Testis (tissue), 2 donors: Measurements from ENCODE around the gene SERGEF.

Source experiments
- POLR2A ChIP-seq: fragments of 450-650 bp; IDR thresholded peaks from one replicate; pipeline ENCODE4 v1.6.1; 2017; ENCODE audit warnings: antibody characterized with exemption, mild to moderate bottlenecking, moderate library complexity
- TF ChIP-seq, protein P1 (sequence below), 3 experiments: fragments of 450-650 bp in 2 of 3; fragments of 200-600 bp in 1 of 3; sonication (generic) in 1 of 3; IDR thresholded peaks; one replicate each; pipeline ENCODE4 v1.5.1; 2016 to 2019; ENCODE audit warnings: antibody characterized with exemption in 3 of 3, mild to moderate bottlenecking in 2 of 3, moderate library complexity in 1 of 3

DNA sequence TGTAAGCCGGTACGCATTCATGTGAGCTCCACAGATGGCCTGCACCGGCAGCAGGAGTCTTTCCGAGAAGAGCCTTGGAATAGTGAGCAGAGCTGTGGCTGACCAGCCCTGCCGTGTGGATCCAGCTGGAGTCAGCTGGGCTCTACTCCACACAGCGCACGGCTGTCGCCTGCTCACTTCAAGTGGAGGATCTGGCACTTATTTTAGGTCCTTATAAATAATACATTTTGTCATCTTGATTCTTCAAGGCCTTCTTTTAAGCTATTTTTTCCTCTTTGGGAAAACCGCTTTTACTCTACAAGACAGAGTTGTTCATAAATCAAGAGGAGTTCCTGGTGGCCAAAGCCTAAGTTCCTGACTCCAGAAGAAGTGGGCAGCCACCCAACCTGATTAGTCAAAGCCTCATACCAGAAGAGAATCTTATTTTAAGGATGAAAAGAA is 184.5 kb downstream of the SERGEF start:
- TF ChIP-seq POLR2A, result no peak
- TF ChIP-seq, protein P1, sequence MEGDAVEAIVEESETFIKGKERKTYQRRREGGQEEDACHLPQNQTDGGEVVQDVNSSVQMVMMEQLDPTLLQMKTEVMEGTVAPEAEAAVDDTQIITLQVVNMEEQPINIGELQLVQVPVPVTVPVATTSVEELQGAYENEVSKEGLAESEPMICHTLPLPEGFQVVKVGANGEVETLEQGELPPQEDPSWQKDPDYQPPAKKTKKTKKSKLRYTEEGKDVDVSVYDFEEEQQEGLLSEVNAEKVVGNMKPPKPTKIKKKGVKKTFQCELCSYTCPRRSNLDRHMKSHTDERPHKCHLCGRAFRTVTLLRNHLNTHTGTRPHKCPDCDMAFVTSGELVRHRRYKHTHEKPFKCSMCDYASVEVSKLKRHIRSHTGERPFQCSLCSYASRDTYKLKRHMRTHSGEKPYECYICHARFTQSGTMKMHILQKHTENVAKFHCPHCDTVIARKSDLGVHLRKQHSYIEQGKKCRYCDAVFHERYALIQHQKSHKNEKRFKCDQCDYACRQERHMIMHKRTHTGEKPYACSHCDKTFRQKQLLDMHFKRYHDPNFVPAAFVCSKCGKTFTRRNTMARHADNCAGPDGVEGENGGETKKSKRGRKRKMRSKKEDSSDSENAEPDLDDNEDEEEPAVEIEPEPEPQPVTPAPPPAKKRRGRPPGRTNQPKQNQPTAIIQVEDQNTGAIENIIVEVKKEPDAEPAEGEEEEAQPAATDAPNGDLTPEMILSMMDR (IDR thresholded peaks at IDR 0.05), result no peak
